SK-N-SH (cell line): ENCODE results near the gene PRTFDC1.
"Not testable (repeated sequence)": the region's sequence is repeated elsewhere in the genome, so short reads cannot be mapped to it uniquely, and the experiment has no call there.

Source experiments
- CTCF ChIP-seq: fragments of 200-600 bp; sonication (generic); IDR thresholded peaks from 2 replicates; pipeline ENCODE4 v1.6.1; 2017; ENCODE audit warnings: antibody characterized with exemption, mild to moderate bottlenecking, moderate library complexity
- EZH2phosphoT487 ChIP-seq: fragments of 200-600 bp; sonication (generic); IDR thresholded peaks from 2 replicates; pipeline ENCODE4 v1.6.1; 2017; ENCODE audit warnings: low read depth, mixed run types, mild to moderate bottlenecking, antibody characterized with exemption, moderate library complexity, borderline replicate concordance
- FOXM1 ChIP-seq: IDR thresholded peaks from 2 replicates; pipeline ENCODE4 v1.4.0; 2012; ENCODE audit warnings: low read depth, mild to moderate bottlenecking
- MAX ChIP-seq: IDR thresholded peaks from 2 replicates; pipeline ENCODE4 v1.4.0; 2012; ENCODE audit warnings: low read depth
- NRF1 ChIP-seq: IDR thresholded peaks from 2 replicates; pipeline ENCODE4 v1.6.1; 2012; ENCODE audit warnings: low read depth, mild to moderate bottlenecking, low read length
- POLR2AphosphoS5 ChIP-seq: IDR thresholded peaks from 2 replicates; pipeline ENCODE4 v1.6.1; 2012; ENCODE audit warnings: low read depth, low read length
- REST ChIP-seq: IDR thresholded peaks from 2 replicates; pipeline ENCODE4 v1.6.1; 2012; ENCODE audit warnings: mild to moderate bottlenecking, low read depth, low read length, moderate library complexity
- RXRA ChIP-seq: IDR thresholded peaks from 2 replicates; pipeline ENCODE4 v1.4.0; 2012; ENCODE audit warnings: low read depth, mild to moderate bottlenecking, borderline replicate concordance
- TAF1 ChIP-seq: IDR thresholded peaks from 2 replicates; pipeline ENCODE4 v1.6.1; 2012; ENCODE audit warnings: low read depth, mild to moderate bottlenecking, low read length, moderate library complexity, borderline replicate concordance
- YY1 ChIP-seq: IDR thresholded peaks from 2 replicates; pipeline ENCODE4 v1.4.0; 2012; ENCODE audit warnings: low read depth, mild to moderate bottlenecking
- ZBTB33 ChIP-seq: IDR thresholded peaks from 2 replicates; pipeline ENCODE4 v1.4.0; 2012; ENCODE audit warnings: low read depth, borderline replicate concordance

- not testable (repeated sequence) for TF ChIP-seq CTCF, NRF1, FOXM1, EZH2phosphoT487, ZBTB33, MAX, RXRA, TAF1, REST, YY1, POLR2AphosphoS5
These were observed 114.6 kb downstream of the PRTFDC1 start for GRCh38 chr10:24837781-24838180.
